ENCODE results near the gene CLMN. TPM values are rescaled to one million over a fixed set of nuclear protein-coding genes. Genes with fewer than 3 reads are reported as not detected.

The CLMN gene
- total RNA-seq, 1 donor: 1.1 TPM

- Histone ChIP-seq H3K4me1 (ENCODE audit: insufficient read depth, low read length) (no peaks in the 10 kb centered on the region), H3K27ac (ENCODE audit: low read depth, low read length) (no peak overlapping the region), H4K20me1 (ENCODE audit: insufficient read depth, low read length) (no peaks in the 10 kb centered on the region), H2AFZ (ENCODE audit: low read length) (no peak overlapping the region), H3K9me3 (ENCODE audit: low read depth, low read length) (no peaks in the 10 kb centered on the region), H3K4me3 (ENCODE audit: insufficient read depth, low read length) (no peak overlapping the region), H3K79me2 (ENCODE audit: insufficient read depth, low read length) (no peaks in the 10 kb centered on the region), H3K36me3 (ENCODE audit: insufficient read depth, low read length) (no peaks in the 10 kb centered on the region), H3K4me2 (ENCODE audit: insufficient read depth, low read length) (no peak overlapping the region), H3K27me3 (ENCODE audit: insufficient read depth, low read length) (peaks cover 2% of the 10 kb centered on the region)
- TF ChIP-seq CTCF (IDR thresholded peaks at IDR 0.05; ENCODE audit: extremely low read depth, low read depth, low read length): no peak
- DNase-seq (ENCODE audit: insufficient read length, low spot score, missing footprints): no peak
Measured at GRCh38 chr14:95196268-95196667, 123.4 kb downstream of the CLMN start.

GRCh38 chr14:95195031-95195430 lies 124.7 kb downstream of the CLMN start:
- no peaks in the 10 kb centered on the region for H3K4me1 ChIP-seq (ENCODE audit: insufficient read depth, low read length)
- no peak for DNase-seq (ENCODE audit: insufficient read length, low spot score, missing footprints)
- no peaks in the 10 kb centered on the region for H3K36me3 ChIP-seq (ENCODE audit: insufficient read depth, low read length)
- no peak overlapping the region for H3K4me3 ChIP-seq (ENCODE audit: insufficient read depth, low read length)
- no peaks in the 10 kb centered on the region for H3K9me3 ChIP-seq (ENCODE audit: low read depth, low read length)
- H3K79me2 ChIP-seq (ENCODE audit: insufficient read depth, low read length): no peaks in the 10 kb centered on the region
- no peak overlapping the region for H2AFZ ChIP-seq (ENCODE audit: low read length)
- no peak overlapping the region for H3K4me2 ChIP-seq (ENCODE audit: insufficient read depth, low read length)
- no peak overlapping the region for H3K27ac ChIP-seq (ENCODE audit: low read depth, low read length)
- H4K20me1 ChIP-seq (ENCODE audit: insufficient read depth, low read length): no peaks in the 10 kb centered on the region
- no peak for TF ChIP-seq CTCF (IDR thresholded peaks at IDR 0.05; ENCODE audit: extremely low read depth, low read depth, low read length)
- peaks cover 2% of the 10 kb centered on the region for H3K27me3 ChIP-seq (ENCODE audit: insufficient read depth, low read length)

GRCh38 chr14:95193081-95193480 lies 126.6 kb downstream of the CLMN start:
- H3K27me3 ChIP-seq (ENCODE audit: insufficient read depth, low read length): peaks cover 2% of the 10 kb centered on the region
- H4K20me1 ChIP-seq (ENCODE audit: insufficient read depth, low read length): no peaks in the 10 kb centered on the region
- no peak overlapping the region for H2AFZ ChIP-seq (ENCODE audit: low read length)
- no peaks in the 10 kb centered on the region for H3K4me1 ChIP-seq (ENCODE audit: insufficient read depth, low read length)
- TF ChIP-seq CTCF (IDR thresholded peaks at IDR 0.05; ENCODE audit: extremely low read depth, low read depth, low read length): no peak
- no peak overlapping the region for H3K27ac ChIP-seq (ENCODE audit: low read depth, low read length)
- no peak overlapping the region for H3K4me2 ChIP-seq (ENCODE audit: insufficient read depth, low read length)
- H3K36me3 ChIP-seq (ENCODE audit: insufficient read depth, low read length): no peaks in the 10 kb centered on the region
- no peaks in the 10 kb centered on the region for H3K9me3 ChIP-seq (ENCODE audit: low read depth, low read length)
- DNase-seq (ENCODE audit: insufficient read length, low spot score, missing footprints): no peak
- no peak overlapping the region for H3K4me3 ChIP-seq (ENCODE audit: insufficient read depth, low read length)
- no peaks in the 10 kb centered on the region for H3K79me2 ChIP-seq (ENCODE audit: insufficient read depth, low read length)

GRCh38 chr14:95192311-95192710 lies 127.4 kb downstream of the CLMN start:
- no peaks in the 10 kb centered on the region for H3K9me3 ChIP-seq (ENCODE audit: low read depth, low read length)
- H3K36me3 ChIP-seq (ENCODE audit: insufficient read depth, low read length): no peaks in the 10 kb centered on the region
- no peaks in the 10 kb centered on the region for H3K4me1 ChIP-seq (ENCODE audit: insufficient read depth, low read length)
- no peak for DNase-seq (ENCODE audit: insufficient read length, low spot score, missing footprints)
- no peak overlapping the region for H3K4me2 ChIP-seq (ENCODE audit: insufficient read depth, low read length)
- no peak overlapping the region for H3K27ac ChIP-seq (ENCODE audit: low read depth, low read length)
- H3K27me3 ChIP-seq (ENCODE audit: insufficient read depth, low read length): peaks cover 2% of the 10 kb centered on the region
- no peaks in the 10 kb centered on the region for H4K20me1 ChIP-seq (ENCODE audit: insufficient read depth, low read length)
- no peaks in the 10 kb centered on the region for H3K79me2 ChIP-seq (ENCODE audit: insufficient read depth, low read length)
- no peak for TF ChIP-seq CTCF (IDR thresholded peaks at IDR 0.05; ENCODE audit: extremely low read depth, low read depth, low read length)
- H3K4me3 ChIP-seq (ENCODE audit: insufficient read depth, low read length): no peak overlapping the region
- H2AFZ ChIP-seq (ENCODE audit: low read length): no peak overlapping the region
